Measurements from ENCODE around the gene FTO.

The FTO gene

DNA sequence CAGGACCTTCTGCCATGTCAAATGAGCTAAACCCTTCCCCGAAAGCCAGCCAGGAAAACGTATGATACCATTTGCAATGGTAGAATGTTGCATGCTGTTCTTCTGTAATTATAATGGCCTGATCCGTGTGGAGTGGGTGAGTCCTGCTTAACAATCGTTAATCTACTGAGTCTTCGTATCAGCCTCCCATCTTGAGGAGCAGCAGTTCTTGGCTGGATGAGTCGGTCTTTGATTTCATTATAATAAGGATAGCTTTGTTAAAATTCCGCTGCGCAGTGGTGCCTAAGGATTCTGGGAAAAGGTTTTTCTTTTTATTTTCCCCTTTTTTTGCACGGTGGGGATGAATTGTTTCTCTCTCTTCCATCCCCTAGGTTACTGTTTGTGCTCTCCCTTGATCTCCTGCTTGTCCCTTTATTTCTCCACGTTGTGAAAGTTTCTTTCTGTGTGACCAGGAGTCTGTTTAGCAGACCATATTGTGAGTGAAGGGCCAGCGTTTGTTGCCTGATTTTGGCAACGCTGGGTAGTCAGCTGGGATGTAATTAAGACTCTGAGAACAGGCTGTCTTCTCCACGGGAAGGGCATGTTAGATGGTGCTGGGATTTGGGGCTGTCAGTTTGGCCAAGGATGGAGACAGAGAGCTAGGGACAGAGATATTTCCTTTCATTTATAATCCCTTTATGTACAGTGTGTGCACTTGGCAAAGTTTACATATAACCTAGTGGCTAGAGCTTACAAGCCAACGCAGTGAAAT, 263.0 kb downstream of the FTO start:
- DNase-seq (ENCODE audit: low spot score), result no peak
- ChIA-PET CTCF (interaction anchor here (0.6 to 0.7 kb wide), 2 partner anchors 134 to 175 kb away, joined by 3 read pairs; no protein-coding TSS in a partner anchor), POLR2A (ENCODE audit: low non-redundant PET) (no interaction called here)

DNA sequence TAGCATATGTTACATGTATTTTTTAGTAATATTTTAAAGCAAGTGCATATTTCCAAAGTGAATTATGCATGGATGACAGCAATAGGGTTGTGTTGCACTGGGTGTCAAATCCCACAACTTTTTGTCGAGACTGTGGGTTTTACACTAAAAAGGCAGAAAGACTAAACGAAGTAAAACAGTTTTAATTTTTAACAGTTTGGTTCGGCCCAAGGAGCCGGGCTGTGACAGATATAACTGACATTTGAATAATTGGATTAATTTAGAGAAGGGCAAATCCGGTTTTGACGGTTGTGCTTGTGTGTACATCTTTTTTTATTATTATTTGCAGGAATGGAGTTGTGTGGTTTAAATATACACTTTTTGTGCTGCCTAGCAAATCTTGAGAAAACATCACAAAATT, 263.6 kb downstream of the FTO start:
- TF ChIP-seq, protein P1, sequence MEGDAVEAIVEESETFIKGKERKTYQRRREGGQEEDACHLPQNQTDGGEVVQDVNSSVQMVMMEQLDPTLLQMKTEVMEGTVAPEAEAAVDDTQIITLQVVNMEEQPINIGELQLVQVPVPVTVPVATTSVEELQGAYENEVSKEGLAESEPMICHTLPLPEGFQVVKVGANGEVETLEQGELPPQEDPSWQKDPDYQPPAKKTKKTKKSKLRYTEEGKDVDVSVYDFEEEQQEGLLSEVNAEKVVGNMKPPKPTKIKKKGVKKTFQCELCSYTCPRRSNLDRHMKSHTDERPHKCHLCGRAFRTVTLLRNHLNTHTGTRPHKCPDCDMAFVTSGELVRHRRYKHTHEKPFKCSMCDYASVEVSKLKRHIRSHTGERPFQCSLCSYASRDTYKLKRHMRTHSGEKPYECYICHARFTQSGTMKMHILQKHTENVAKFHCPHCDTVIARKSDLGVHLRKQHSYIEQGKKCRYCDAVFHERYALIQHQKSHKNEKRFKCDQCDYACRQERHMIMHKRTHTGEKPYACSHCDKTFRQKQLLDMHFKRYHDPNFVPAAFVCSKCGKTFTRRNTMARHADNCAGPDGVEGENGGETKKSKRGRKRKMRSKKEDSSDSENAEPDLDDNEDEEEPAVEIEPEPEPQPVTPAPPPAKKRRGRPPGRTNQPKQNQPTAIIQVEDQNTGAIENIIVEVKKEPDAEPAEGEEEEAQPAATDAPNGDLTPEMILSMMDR (conservative IDR thresholded peaks at IDR 0.05; ENCODE audit: low read depth), result no peak
- POLR2A ChIA-PET (ENCODE audit: low non-redundant PET), result no interaction called here
- H3K27ac ChIP-seq, result no peak overlapping the region
- DNase-seq (ENCODE audit: low spot score), result no peak
- CTCF ChIA-PET, result no interaction called here

More for the DNA sequence above, 263.0 kb downstream of the FTO start:
- no peak overlapping the region for H3K27ac ChIP-seq
- TF ChIP-seq, protein P1 (conservative IDR thresholded peaks at IDR 0.05; ENCODE audit: low read depth), result no peak

DNA sequence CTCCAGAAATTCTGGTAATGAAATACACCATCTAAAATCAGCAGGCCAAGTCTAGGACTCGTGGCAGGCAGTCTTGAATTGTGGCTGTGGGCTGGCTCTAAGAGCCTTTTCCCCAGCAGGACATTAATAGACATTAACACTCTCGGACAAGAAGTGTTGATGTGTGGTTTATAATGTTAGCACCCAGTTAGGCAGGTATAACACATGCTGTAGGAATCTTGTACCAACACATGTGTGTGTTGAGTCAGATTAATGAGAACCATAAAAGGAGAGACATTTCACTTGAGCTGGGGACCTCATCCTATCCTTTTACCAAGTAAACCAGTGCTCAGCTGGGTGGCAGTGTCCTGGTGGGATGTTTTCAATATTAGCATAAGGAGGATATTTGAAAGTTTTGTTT, 264.5 kb downstream of the FTO start:
- POLR2A ChIA-PET (ENCODE audit: low non-redundant PET), result no interaction called here
- TF ChIP-seq, protein P1 (conservative IDR thresholded peaks at IDR 0.05; ENCODE audit: low read depth), result no peak
- no peak overlapping the region for H3K27ac ChIP-seq
- no peak for DNase-seq (ENCODE audit: low spot score)
- CTCF ChIA-PET, result no interaction called here

DNA sequence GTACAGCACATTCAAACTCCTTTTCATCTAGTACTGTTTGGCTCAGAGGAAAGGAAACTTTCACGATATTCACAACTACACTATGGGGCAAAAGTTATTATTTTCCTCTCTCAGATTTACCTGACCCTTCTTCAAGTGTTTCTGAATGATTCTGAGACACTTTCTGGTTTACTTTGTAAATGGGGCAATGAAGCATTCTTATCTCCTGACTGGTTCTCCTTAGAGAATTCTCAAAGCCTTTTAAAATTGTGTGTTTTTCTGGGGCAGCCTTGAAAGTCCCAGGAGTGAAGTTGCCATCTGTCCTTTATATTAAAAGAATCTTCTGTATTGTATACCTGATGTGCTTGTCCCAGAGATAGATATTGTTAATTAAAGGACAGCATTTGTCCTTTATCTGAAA, 264.9 kb downstream of the FTO start:
- H3K27ac ChIP-seq, result no peak overlapping the region
- CTCF ChIA-PET, result no interaction called here
- POLR2A ChIA-PET (ENCODE audit: low non-redundant PET), result no interaction called here

DNA sequence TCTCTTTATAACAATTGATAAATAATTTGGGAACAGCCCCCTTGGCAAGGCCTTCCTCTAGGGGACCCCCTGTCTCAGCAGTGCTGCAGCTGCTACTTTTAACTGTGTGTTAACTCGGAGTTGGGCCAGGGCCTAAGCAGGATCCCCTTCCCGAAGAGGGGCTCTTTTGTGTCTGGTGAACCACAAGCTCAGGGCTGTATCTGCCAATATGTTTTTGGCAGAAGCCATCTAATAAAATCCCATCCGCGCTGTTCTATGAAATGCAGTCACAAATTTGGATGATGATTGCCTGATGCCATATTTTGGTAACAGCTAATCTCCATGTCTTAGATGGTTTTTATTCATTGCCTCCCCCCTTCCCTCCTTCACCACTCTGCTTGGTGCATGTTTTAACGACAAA, 267.7 kb downstream of the FTO start:
- TF ChIP-seq, protein P1 (conservative IDR thresholded peaks at IDR 0.05; ENCODE audit: low read depth), result no peak
- POLR2A ChIA-PET (ENCODE audit: low non-redundant PET), result no interaction called here
- no peak overlapping the region for H3K27ac ChIP-seq
- DNase-seq (ENCODE audit: low spot score), result no peak
- CTCF ChIA-PET, result interaction anchor here (0.6 kb wide), 1 partner anchor 1327 kb away, joined by 3 read pairs; no protein-coding TSS in a partner anchor

More for the DNA sequence above, 264.9 kb downstream of the FTO start:
- TF ChIP-seq, protein P1 (conservative IDR thresholded peaks at IDR 0.05; ENCODE audit: low read depth), result no peak
- DNase-seq (ENCODE audit: low spot score), result no peak

DNA sequence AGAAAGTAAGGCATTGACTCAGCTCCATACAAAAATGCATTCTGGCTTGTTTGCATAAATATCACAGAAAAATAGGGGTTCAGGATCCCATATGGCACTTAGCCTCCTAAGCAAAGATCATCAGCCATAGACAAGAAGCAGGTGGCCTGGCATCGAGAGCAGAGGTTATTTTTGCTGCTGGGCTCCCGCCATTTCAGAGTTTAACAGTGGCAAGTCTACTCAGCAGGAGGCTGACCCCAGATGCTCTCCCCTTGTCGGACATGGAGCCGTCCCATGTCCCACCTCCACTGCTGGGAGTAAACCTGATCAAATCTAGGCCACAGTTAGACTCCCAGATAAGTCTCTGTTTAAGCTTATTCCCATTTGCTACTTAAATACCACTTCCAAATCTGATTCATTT, 269.1 kb downstream of the FTO start:
- ChIA-PET POLR2A (ENCODE audit: low non-redundant PET) (no interaction called here), CTCF (interaction anchor here (0.5 to 0.6 kb wide), 2 partner anchors 22 to 1472 kb away, joined by 3 read pairs; no protein-coding TSS in a partner anchor)
- TF ChIP-seq, protein P1 (conservative IDR thresholded peaks at IDR 0.05; ENCODE audit: low read depth), result no peak
- no peak overlapping the region for H3K27ac ChIP-seq
- DNase-seq (ENCODE audit: low spot score), result no peak

Data from RWPE1 (cell line).